Endodermal cell (in vitro differentiated cells): Measurements from ENCODE around the gene MLH1. TPM values are rescaled to one million over a fixed set of nuclear protein-coding genes. Genes with fewer than 3 reads are reported as not detected.

Experiments
- DNase-seq: peaks from one replicate; pipeline ENCODE4 v3.0.0-alpha.2; 2017
- H3K27ac ChIP-seq: 2 replicates; pipeline ENCODE4 v1.5.1; 2013; ENCODE audit warnings: mild to moderate bottlenecking, low read depth, low read length, moderate library complexity
- H3K27me3 ChIP-seq: 2 replicates; pipeline ENCODE4 v1.6.1; 2013; ENCODE audit warnings: mild to moderate bottlenecking, low read length, moderate library complexity; ENCODE audit not compliant: insufficient read depth, control insufficient read depth, poor library complexity, severe bottlenecking
- H3K36me3 ChIP-seq: 2 replicates; pipeline ENCODE4 v1.7.0; 2013; ENCODE audit warnings: mild to moderate bottlenecking, low read length, moderate library complexity; ENCODE audit not compliant: control insufficient read depth, insufficient read depth
- H3K4me1 ChIP-seq: one replicate; pipeline ENCODE4 v1.7.0; 2013; ENCODE audit warnings: low read length; ENCODE audit not compliant: control insufficient read depth, insufficient read depth
- H3K4me3 ChIP-seq: 2 replicates; pipeline ENCODE4 v1.5.1; 2013; ENCODE audit warnings: mild to moderate bottlenecking, low read length, moderate library complexity
- H3K9ac ChIP-seq: 2 replicates; pipeline ENCODE4 v1.6.1; 2013; ENCODE audit warnings: mild to moderate bottlenecking, low read length, moderate library complexity; ENCODE audit not compliant: poor library complexity, severe bottlenecking; ENCODE audit errors: extremely low read depth
- H3K9me3 ChIP-seq: 2 replicates; pipeline ENCODE4 v1.6.1; 2013; ENCODE audit warnings: mild to moderate bottlenecking, low read length, moderate library complexity; ENCODE audit not compliant: control insufficient read depth
- H3K27ac Mint-ChIP-seq: 2 replicates; pipeline ENCODE4 v1.8.0; 2020; ENCODE audit warnings: mixed read lengths
- H3K27me3 Mint-ChIP-seq: 2 replicates; pipeline ENCODE4 v1.8.0; 2021; ENCODE audit warnings: mild to moderate bottlenecking, mixed read lengths; ENCODE audit not compliant: insufficient read depth
- H3K36me3 Mint-ChIP-seq: 2 replicates; pipeline ENCODE4 v1.8.0; 2020; ENCODE audit warnings: low read depth, mixed read lengths
- H3K4me1 Mint-ChIP-seq: 2 replicates; pipeline ENCODE4 v1.8.0; 2020; ENCODE audit warnings: mixed read lengths
- H3K4me3 Mint-ChIP-seq: 2 replicates; pipeline ENCODE4 v1.8.0; 2020; ENCODE audit warnings: mild to moderate bottlenecking, moderate library complexity, mixed read lengths
- H3K9me3 Mint-ChIP-seq: 2 replicates; pipeline ENCODE4 v1.8.0; 2020; ENCODE audit warnings: mild to moderate bottlenecking, mixed read lengths
- CTCF ChIP-seq: fragments of 200-600 bp; sonication (generic); conservative IDR thresholded peaks from 2 replicates; pipeline ENCODE4 v1.5.0; 2021; ENCODE audit warnings: antibody characterized with exemption, mild to moderate bottlenecking
- WGBS, 2 experiments: methylation state at CpG; one replicate each; pipeline versions ENCODE4 v1.1.5 to v1.1.7; 2013; ENCODE audit warnings: missing lambda C conversion rate in 2 of 2, mixed read lengths in 1 of 2; ENCODE audit not compliant: insufficient coverage in 1 of 2, insufficient read length in 1 of 2; 5-methylcytosine and 5-hydroxymethylcytosine counted together
- total RNA-seq, 2 donors: library from RNA; stranded (reverse); fragmentation: NEBNext Ultra II Directional in 1 of 2; extraction: Animal tissue kit (Norgen Biotek cat#: 25700) in 1 of 2; gene quantifications; 2 replicates in 1 of 2; 3 replicates in 1 of 2; pipeline ENCODE4 v1.2.1, GENCODE V29; 2021

MLH1 gene
- total RNA-seq, 2 donors from 2014 or later = 36.4 to 47.0 TPM

- DNase-seq = no peak
- H3K27me3 Mint-ChIP-seq = no peaks in the 10 kb centered on the region
- no peak for TF ChIP-seq CTCF
Measured at GRCh38 chr3:37052860-37053259, 59.5 kb downstream of the MLH1 start.

GRCh38 chr3:37053337-37053736 is 60.0 kb downstream of the MLH1 start:
- Mint-ChIP-seq H3K27me3 (no peaks in the 10 kb centered on the region), H3K4me1 (peaks cover 12% of the 10 kb centered on the region), H3K4me3 (no peak overlapping the region), H3K36me3 (peaks cover 62% of the 10 kb centered on the region), H3K9me3 (no peaks in the 10 kb centered on the region), H3K27ac (no peak overlapping the region)
- TF ChIP-seq CTCF = no peak
- 77 to 100% methylated on average over 3 to 5 of the region's 6 CpGs for WGBS, 2 experiments
- Histone ChIP-seq H3K9me3 (no peaks in the 10 kb centered on the region), H3K36me3 (peaks cover 69% of the 10 kb centered on the region), H3K9ac (no peak overlapping the region), H3K4me3 (no peak overlapping the region), H3K27ac (no peak overlapping the region), H3K27me3 (no peaks in the 10 kb centered on the region), H3K4me1 (peaks cover 9% of the 10 kb centered on the region)
- no peak for DNase-seq

More at GRCh38 chr3:37052860-37053259, 59.5 kb downstream of the MLH1 start:
- Histone ChIP-seq H3K27ac (no peak overlapping the region), H3K9ac (no peak overlapping the region), H3K36me3 (peaks cover 69% of the 10 kb centered on the region), H3K4me1 (peaks cover 9% of the 10 kb centered on the region), H3K9me3 (no peaks in the 10 kb centered on the region), H3K4me3 (no peak overlapping the region), H3K27me3 (no peaks in the 10 kb centered on the region)
- H3K4me3 Mint-ChIP-seq = no peak overlapping the region
- H3K27ac Mint-ChIP-seq = no peak overlapping the region
- no peaks in the 10 kb centered on the region for H3K9me3 Mint-ChIP-seq
- peaks cover 12% of the 10 kb centered on the region for H3K4me1 Mint-ChIP-seq
- H3K36me3 Mint-ChIP-seq = peaks cover 64% of the 10 kb centered on the region

- Histone ChIP-seq H3K9ac (no peak overlapping the region), H3K27me3 (no peaks in the 10 kb centered on the region), H3K4me1 (peaks cover 9% of the 10 kb centered on the region), H3K36me3 (peaks cover 69% of the 10 kb centered on the region), H3K27ac (no peak overlapping the region), H3K9me3 (no peaks in the 10 kb centered on the region), H3K4me3 (no peak overlapping the region)
- 88 to 100% methylated on average over 2 of the region's 2 CpGs for WGBS, 2 experiments
- no peak for DNase-seq
- Mint-ChIP-seq H3K4me3 (no peak overlapping the region), H3K27me3 (no peaks in the 10 kb centered on the region), H3K4me1 (peaks cover 12% of the 10 kb centered on the region), H3K36me3 (peaks cover 60% of the 10 kb centered on the region), H3K9me3 (no peaks in the 10 kb centered on the region), H3K27ac (no peak overlapping the region)
- TF ChIP-seq CTCF = no peak
Measured at GRCh38 chr3:37053753-37054152, 60.4 kb downstream of the MLH1 start.
